Fibroblast of lung (primary cell): ENCODE results near the gene RETNLB.

Experiments used
- EZH2 ChIP-seq: IDR thresholded peaks from 2 replicates; pipeline ENCODE4 v1.5.1; 2012; ENCODE audit warnings: low read length, control low read depth, mild to moderate bottlenecking; ENCODE audit errors: missing control alignments
- TF ChIP-seq, protein P1 (sequence below), 2 donors: IDR thresholded peaks in 1 of 2; conservative IDR thresholded peaks in 1 of 2; 1 replicate in 1 of 2; 2 replicates in 1 of 2; pipeline ENCODE4 v1.5.1; 2011 to 2012; ENCODE audit warnings: low read length in 2 of 2, control low read depth in 1 of 2, inconsistent platforms in 1 of 2, low read depth in 1 of 2, mild to moderate bottlenecking in 1 of 2

DNA sequence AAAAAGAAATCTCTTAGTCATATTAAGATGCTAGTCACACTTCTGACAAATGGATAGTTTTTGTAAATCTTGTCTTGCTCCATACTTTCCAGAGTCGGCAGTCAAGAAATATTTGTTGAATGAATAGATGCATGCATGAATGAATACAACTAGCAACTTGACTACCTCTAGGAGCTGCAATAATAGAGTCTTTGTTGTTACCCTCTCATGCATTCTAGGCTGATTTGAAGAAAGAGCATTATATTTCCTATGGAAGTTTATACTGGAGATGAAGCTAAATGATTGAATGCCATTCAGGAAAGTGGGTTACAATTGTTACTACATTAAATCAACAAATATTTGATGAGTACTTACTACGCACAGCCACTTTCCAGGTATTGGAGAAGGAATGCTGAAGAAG, 47.2 kb upstream of the RETNLB start:
- TF ChIP-seq, protein P1, sequence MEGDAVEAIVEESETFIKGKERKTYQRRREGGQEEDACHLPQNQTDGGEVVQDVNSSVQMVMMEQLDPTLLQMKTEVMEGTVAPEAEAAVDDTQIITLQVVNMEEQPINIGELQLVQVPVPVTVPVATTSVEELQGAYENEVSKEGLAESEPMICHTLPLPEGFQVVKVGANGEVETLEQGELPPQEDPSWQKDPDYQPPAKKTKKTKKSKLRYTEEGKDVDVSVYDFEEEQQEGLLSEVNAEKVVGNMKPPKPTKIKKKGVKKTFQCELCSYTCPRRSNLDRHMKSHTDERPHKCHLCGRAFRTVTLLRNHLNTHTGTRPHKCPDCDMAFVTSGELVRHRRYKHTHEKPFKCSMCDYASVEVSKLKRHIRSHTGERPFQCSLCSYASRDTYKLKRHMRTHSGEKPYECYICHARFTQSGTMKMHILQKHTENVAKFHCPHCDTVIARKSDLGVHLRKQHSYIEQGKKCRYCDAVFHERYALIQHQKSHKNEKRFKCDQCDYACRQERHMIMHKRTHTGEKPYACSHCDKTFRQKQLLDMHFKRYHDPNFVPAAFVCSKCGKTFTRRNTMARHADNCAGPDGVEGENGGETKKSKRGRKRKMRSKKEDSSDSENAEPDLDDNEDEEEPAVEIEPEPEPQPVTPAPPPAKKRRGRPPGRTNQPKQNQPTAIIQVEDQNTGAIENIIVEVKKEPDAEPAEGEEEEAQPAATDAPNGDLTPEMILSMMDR (conservative IDR thresholded peaks at IDR 0.05 in 1 of 2, IDR thresholded peaks at IDR 0.05 in 1 of 2; ENCODE audit: low read depth in 1 of 2, low read length in 2 of 2): no peak
- TF ChIP-seq EZH2: no peak
